Lower leg skin (tissue), 3 donors: ENCODE data around the gene FBRS.

Experiments used
- POLR2A ChIP-seq, 2 donors: fragments of 450-650 bp; IDR thresholded peaks; one replicate each; pipeline ENCODE4 v1.6.1; 2016 to 2017; ENCODE audit warnings: antibody characterized with exemption in 2 of 2, mild to moderate bottlenecking in 1 of 2, moderate library complexity in 1 of 2
- TF ChIP-seq, protein P1 (sequence below), 3 donors: fragments of 450-650 bp; IDR thresholded peaks; one replicate each; pipeline ENCODE4 v1.5.1; 2016; ENCODE audit warnings: antibody characterized with exemption in 3 of 3, mild to moderate bottlenecking in 3 of 3, moderate library complexity in 2 of 3

DNA sequence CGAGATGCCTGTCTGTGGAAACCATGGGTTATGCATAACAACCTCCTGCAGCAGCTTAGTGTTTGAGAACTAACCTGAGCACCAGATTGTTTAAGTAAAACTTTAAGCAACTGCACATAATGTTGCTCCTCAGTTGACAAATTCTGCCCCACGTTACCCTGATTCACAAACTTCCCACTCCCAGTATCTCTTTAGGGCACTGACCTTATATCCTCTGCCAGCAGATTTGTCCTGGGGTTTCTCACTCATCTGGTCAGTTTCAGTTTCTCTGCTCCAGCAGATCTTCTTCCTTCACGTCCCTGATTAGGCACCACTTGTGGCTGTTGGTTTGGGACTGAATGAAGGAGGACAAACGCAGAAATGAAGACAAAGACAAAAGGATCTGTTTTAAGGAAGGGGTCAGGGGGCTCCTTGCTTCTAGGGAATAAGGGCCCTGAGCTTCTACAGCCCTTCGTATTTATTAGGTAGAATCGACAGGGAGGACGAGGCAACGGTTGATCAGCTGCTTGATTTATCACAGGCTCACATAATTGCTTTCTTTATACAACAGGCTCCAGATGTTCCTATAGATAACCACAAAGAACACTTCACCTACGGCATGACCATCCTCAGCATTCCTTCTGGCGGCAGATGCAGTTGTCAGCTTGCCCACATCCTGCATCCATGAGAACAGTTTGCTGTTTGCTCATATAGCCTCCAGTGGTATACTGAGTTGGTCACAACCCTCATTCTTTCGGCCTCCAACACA, 34.5 kb upstream of the FBRS start:
- TF ChIP-seq, protein P1, sequence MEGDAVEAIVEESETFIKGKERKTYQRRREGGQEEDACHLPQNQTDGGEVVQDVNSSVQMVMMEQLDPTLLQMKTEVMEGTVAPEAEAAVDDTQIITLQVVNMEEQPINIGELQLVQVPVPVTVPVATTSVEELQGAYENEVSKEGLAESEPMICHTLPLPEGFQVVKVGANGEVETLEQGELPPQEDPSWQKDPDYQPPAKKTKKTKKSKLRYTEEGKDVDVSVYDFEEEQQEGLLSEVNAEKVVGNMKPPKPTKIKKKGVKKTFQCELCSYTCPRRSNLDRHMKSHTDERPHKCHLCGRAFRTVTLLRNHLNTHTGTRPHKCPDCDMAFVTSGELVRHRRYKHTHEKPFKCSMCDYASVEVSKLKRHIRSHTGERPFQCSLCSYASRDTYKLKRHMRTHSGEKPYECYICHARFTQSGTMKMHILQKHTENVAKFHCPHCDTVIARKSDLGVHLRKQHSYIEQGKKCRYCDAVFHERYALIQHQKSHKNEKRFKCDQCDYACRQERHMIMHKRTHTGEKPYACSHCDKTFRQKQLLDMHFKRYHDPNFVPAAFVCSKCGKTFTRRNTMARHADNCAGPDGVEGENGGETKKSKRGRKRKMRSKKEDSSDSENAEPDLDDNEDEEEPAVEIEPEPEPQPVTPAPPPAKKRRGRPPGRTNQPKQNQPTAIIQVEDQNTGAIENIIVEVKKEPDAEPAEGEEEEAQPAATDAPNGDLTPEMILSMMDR (IDR thresholded peaks at IDR 0.05): no peak
- TF ChIP-seq POLR2A (IDR thresholded peaks at IDR 0.05): no peak
